GM19099 (cell line): ENCODE measurements around the gene ENOX1.

ENCODE experiments used
- POLR2A ChIP-seq: IDR thresholded peaks from 3 replicates; pipeline ENCODE4 v1.6.1; 2011; ENCODE audit warnings: low read depth; ENCODE audit not compliant: insufficient read length; ENCODE audit errors: extremely low read depth

Gene ENOX1

DNA sequence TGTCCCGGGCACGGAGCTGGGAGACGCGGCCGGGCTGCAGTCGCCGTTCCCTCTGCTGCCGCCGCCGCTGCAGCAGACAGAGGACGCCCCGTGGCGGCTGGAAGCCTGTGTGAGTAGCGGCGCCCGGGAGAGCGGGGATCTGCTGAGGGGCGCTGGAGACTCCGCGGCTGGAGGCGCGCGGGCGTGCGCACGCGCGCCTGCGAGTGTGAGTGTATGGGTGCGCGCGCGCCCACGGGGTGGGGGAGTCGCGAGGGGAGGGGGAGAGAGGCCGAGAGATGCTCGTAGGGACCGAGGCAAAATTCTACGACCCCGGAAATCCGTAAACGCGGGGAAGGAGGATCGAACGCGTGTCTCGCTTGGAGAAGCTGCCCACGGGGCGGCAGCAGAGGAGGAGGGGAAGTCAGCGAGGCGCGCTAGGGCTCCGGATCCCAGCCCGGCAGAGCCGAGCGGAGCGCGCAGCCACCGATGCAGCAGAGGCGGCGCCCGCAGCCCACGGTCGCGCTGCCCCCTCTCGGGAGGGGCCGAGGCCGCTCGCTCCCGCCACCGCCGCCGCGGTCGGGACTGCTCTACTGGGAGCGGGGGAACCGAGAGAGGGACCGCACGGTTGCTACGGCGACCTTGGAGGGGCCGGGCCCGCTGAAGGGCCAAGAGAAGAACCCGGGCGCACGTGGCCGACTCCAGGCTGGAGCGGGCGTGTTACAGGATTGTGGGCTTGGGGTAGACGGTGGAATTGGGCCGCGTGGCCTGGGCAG, at the start of gene ENOX1:
ENOX1 (minus strand) TSS at position 207 of the 752 bp plus-strand sequence.
- TF ChIP-seq POLR2A: no peak

DNA sequence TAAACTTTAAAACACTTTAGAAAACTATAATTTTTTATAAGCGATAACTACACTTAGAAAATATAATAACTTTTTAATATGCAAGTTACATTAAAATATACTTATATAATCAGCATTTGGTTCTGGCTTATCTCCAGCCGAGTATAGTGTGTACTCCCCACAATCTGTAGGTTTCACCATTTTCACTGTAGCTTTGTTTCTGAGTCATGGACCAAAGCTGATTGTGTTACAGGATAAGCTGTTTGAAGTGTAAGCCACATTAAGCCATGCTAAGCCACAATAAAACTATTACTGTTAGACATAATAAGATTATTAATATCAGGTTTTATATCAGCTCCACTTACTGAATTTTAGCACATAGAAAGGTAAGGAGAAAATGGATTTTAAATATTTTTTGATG, 48.9 kb upstream of the ENOX1 start:
- no peak for TF ChIP-seq POLR2A

DNA sequence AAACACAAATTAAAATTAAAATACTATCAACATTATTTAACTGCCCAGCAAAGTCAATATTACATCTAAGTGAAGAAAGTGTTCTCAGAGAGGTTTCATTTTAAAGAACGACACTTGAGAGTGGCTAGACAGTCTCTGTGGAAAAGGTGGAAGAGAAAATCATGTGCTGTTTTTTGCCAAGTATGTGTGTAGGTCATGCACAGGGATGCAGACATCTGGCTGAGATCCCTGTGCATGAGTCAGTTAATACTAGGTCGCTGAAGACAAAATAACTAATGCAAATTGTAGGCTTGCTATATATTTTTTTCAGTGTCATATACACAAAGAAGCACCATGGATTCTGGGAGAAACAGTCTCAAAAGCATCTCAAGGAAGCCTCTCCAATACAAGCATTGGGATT, 44.3 kb upstream of the ENOX1 start:
- TF ChIP-seq POLR2A: no peak

DNA sequence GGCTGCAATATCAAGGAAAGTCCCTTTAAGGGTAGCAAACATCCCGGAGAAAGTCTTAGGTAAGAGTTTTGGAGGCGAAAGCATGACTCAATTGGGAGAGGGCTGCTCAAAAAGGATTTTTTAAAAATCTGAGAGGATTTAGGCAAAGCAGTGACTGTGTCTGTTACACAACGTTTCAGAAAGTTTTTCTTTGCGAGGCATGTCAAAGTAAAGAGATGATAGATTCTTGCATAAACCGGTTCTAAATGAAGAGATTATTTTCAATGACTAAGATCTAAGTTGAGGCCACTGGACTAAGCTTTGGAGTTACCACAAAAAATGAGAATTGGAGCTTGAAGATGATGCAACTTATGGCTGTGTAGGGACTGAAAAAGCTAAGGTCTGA, 43.7 kb upstream of the ENOX1 start:
- TF ChIP-seq POLR2A: no peak

DNA sequence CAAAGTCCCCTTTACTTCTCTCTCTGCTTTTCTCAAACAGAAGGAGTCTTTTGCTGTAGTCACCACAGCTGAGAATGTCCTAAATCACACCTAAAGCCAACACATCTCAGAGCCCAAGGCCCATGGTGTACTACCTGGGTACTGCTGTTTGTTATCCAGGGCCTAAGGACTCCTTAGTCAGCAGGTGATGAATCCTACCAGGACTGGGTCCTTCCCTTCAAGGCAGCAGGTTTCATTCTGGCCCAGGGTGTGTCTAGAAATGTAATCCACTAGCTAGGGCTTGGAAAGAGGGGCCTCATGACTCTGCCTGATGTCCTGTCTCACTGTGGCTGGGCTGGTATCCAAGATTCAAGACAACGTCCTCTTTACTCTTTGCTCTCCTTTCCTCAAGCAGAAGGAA, 36.2 kb upstream of the ENOX1 start:
- TF ChIP-seq POLR2A: no peak

DNA sequence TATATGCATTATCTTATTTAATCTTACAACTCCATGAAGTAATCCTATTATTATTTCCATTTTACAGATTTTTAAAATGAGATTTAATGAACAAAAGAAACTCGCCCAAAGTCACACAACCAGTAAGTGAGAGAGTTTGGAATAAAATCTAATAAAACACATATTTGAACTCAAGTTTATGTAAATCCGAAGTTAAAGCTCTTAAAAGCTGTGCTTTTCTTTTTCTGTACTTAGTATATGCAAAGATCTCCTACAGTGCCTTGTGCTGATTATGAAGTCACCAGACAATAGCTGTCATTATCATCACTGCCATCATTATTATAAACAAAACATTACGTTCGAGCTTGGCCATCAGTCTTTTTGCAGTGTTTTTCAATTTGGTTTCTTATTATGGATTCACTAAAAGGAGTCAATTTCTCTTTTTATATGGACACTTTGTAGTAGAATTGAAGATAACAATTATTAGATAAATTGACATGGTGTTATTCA, 29.7 kb upstream of the ENOX1 start:
- no peak for TF ChIP-seq POLR2A

DNA sequence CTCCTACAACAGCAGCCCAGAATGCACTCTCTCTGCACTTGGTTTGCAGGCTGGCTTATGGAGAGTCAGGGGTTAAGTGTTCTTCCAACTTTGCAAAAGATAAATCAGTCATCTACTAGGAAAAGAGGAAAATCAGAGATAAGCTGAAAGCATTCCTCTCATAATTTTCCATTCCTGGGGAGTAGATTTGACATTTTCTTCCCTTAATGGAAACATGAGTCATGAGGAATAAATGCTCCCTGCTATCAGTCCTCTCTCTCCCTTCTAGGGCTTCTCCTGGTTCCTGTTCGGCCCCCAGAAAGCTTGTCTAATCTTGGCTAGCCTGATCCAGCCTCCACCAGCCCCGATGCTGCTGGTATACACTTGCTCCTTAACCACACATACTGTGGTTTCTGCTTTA, 28.4 kb upstream of the ENOX1 start:
- TF ChIP-seq POLR2A: no peak

DNA sequence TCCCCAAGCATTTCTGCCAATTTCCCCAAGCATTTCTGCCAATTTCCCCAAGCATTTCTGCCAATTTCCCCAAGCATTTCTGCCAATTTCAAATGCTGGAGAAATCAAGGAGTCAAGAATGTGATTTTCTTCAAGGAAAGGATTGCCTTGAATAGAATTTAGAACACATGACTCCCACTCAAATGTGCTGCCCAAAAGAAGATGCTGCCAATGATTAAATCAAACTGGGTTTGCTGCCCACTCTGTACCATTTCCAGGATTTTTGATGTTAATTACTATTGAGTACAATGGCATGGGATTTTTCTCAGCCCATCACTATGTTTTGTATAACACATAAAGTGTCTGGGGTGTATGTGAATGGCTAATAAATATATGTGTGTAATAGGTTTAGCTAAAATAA, 21.9 kb upstream of the ENOX1 start:
- no peak for TF ChIP-seq POLR2A

DNA sequence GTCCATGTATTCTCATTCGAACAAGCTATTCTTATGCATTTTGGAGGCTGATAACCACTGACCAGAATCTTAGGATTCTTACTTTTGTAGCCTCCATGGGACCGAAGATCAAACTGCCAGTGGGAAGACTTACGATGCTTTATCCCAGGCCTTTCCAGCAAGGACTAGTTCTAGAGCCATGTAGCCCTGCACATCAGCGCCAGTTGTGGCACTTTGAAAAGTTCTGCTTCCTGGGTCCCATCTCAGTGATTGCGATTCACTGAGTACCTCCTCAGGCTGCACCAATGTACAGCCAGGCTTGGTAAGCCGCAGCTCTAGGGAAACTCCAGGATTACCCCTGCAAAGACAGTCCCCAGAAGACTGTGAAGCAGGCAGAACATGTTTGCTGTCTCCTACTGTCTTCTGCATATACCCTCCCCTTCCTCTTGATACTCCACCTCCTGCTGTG, 18.9 kb upstream of the ENOX1 start:
- TF ChIP-seq POLR2A: no peak

DNA sequence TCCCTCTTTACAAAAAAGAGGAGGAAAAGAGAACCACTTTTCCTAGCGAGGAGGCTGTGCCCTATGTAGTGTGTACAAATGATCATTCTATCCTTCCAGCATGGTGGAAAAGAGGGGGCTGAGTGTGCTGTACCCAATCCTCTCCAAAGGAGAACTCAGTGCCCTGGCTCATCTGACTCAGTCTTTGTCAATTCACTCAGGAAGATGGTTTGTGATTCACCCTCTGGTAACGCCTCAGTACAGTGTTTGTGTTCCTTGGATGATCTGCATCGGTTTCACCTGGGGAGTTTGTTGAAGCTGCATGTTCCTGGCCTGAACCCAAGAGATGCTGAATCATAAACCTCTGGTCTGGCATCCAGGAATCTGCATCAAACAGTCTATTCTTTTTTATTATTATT, 18.3 kb upstream of the ENOX1 start:
- TF ChIP-seq POLR2A: no peak

DNA sequence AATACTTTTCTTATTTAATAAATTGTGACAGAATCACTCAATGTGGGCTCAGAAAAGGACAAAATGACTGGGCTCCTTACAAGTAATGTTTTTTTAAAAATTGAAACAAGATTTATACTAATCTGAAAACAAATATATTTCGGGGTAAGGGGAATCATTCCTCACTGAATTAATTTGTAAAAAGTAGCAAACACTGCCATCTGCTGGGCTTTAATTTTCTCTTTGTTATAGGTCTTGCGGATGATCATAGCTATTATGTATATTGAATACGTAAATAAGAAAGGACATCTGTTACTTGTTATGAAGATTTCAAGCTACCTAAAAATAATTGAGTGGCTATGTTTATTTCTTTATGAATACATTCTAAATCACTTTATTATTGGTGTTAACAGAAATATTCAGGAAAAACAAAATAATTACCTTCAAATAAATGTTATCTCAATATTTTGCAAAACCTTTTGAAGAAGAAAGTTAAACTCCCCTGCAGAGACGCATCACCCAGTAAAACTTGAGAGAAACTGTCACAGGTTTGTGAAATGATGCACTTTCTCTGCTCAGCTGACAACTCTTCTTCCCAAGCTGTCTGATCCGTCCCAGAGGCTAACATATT, 17.8 kb upstream of the ENOX1 start:
- no peak for TF ChIP-seq POLR2A

DNA sequence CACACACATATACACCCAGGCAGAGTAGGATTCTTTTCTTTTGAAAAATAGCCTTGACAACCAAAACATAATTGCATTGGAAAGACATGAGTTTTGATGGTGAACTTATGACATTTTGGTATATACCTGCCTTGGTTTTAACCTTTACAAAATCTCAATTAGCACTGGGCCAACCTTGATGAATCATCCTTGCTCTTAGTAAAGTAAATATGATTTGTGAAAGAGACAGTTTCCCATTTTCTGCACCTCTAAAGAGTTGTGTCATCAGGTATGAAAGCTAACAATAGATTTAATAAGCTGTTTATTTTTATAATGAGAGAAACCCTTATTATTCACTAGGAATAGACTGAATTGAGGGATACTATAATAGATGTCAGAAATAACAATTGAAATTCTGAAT, 15.7 kb upstream of the ENOX1 start:
- no peak for TF ChIP-seq POLR2A

DNA sequence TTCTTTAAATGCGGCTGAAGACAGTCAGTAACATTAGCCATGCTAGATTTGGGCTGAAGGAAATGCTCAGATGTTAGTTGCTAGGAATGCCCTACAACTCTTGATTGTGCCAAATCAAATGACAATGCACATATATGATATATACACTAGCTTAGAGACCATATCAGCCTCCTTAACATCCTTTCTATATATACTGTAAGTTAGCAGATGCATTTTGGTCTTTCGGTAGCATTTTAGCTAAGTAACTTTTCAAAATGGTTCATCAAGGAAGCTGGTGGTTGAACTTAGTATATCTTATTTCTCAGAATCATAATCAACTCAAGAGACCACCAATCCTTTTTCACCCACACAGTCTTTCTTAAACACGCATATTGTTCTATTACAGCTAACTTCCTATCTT, 14.1 kb upstream of the ENOX1 start:
- TF ChIP-seq POLR2A: no peak

DNA sequence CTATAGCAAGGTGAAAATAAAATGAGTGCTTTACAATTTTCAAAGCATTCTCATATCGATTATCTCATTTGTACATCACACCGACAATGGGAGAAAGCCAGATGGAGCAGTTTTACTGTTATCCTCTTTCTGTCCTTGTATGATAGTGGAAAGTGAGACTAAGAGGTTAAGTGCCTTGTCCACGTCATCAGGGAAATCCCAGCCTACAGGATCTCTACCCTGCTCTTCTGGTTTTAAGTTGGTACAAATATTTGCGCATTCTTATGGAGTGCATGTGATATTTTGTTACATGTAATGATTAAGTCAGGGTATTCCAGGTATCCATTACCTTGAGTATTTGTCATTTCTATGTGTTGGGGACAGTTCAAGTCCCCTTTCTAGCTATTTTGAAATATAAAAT, 12.4 kb upstream of the ENOX1 start:
- TF ChIP-seq POLR2A: no peak

DNA sequence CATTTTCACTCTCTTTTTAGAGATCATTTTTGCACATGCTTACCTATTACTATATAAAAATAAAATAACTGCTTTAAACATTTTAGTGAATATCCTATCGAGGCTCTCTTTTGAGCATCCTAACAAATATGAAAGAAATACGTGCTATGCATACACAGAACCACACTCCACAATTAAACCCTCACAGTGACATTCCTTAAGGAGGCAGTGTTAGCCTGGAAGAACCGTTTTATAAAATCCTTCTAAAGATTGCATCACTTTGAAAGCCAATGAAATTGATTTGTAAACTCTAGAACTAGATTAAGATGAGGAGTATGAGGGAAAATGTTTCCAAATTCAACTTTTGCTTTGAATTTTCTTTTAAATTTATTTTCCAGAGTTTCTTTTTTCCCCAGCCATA, 11.1 kb upstream of the ENOX1 start:
- no peak for TF ChIP-seq POLR2A

DNA sequence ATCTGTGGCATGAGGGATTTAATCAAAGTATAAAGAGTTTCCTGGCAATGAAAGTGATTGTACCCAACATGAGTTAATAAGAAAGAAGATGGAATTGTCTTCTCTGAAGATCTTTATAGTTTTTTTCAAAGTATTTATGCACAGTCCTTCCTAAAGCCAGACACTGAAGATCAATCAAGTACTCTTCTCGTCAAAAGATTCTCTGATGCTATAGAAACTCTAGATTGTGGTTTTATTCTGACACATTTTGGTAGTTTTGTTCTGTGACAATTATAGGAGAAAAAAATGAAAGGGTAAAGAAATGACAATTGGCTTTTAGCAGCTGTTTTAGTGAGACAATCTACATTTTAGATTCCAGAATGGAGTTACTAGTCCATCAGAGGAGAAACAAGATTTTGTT, 10.4 kb upstream of the ENOX1 start:
- no peak for TF ChIP-seq POLR2A
